Heart right ventricle (tissue), 16 donors: ENCODE results near the gene CD28. TPM values are rescaled to one million over a fixed set of nuclear protein-coding genes. Genes with fewer than 3 reads are reported as not detected.

Experiments used
- ATAC-seq, 8 donors: fragments of 200-7000 bp; cut with Tn5 transposase; one replicate each; pipeline ENCODE4 v1.9.1; 2020; ENCODE audit warnings: mild to moderate bottlenecking in 8 of 8, moderate library complexity in 8 of 8, moderate number of reproducible peaks in 1 of 8
- DNase-seq, 2 donors: peaks; one replicate each; pipeline ENCODE4 v3.0.0-alpha.2; 2020
- H3K27ac ChIP-seq, 10 donors: fragments of 200-600 bp; sonication (generic) in 2 of 10; one replicate each; pipeline versions ENCODE4 v1.5.0 to v1.8.0; 2020 to 2022; ENCODE audit warnings: mild to moderate bottlenecking in 3 of 10
- H3K27me3 ChIP-seq, 7 donors: fragments of 200-600 bp; one replicate each; pipeline ENCODE4 v1.8.0; 2021 to 2022; ENCODE audit warnings: mild to moderate bottlenecking in 2 of 7
- H3K36me3 ChIP-seq, 9 donors: fragments of 200-600 bp; sonication (generic) in 1 of 9; one replicate each; pipeline versions ENCODE4 v1.5.0 to v1.8.0; 2020 to 2022; ENCODE audit warnings: mild to moderate bottlenecking in 2 of 9
- H3K4me1 ChIP-seq, 9 donors: fragments of 200-600 bp; sonication (generic) in 1 of 9; one replicate each; pipeline versions ENCODE4 v1.5.0 to v1.8.0; 2020 to 2022; ENCODE audit warnings: mild to moderate bottlenecking in 4 of 9
- H3K4me3 ChIP-seq, 10 donors: fragments of 200-600 bp; sonication (generic) in 2 of 10; one replicate each; pipeline versions ENCODE4 v1.5.0 to v1.8.0; 2020 to 2022; ENCODE audit warnings: mild to moderate bottlenecking in 7 of 10, moderate library complexity in 2 of 10
- H3K9me3 ChIP-seq, 11 donors: fragments of 200-600 bp in 10 of 11; sonication (generic) in 2 of 11; one replicate each; pipeline versions ENCODE4 v1.5.0 to v1.8.0; 2013 to 2022; ENCODE audit warnings: mild to moderate bottlenecking in 2 of 11, control low read depth in 1 of 11, moderate library complexity in 1 of 11
- CTCF ChIP-seq, 9 donors: fragments of 200-600 bp; sonication (generic) in 2 of 9; IDR thresholded peaks; one replicate each; pipeline versions ENCODE4 v1.5.0 to v1.8.0; 2021 to 2022; ENCODE audit warnings: antibody characterized with exemption in 9 of 9, mild to moderate bottlenecking in 5 of 9, moderate library complexity in 1 of 9
- WGBS, 2 donors: extraction: QIAGEN DNeasy Blood & Tissue Kit; methylation state at CpG; one replicate each; pipeline ENCODE4 v1.1.7; 2013; ENCODE audit warnings: inconsistent platforms in 1 of 2; 5-methylcytosine and 5-hydroxymethylcytosine counted together
- intact Hi-C, 10 donors: fragments of 100-400 bp; cut with DNase I; formaldehyde crosslinking; loops; one replicate each; pipeline versions ENCODE4 v1.11.1 to v1.14.2; 2022
- polyA plus RNA-seq, 2 donors: library from polyadenylated mRNA; stranded (reverse); fragments of 200-250 nt; gene quantifications; one replicate each; pipeline ENCODE4 v1.2.3, GENCODE V29; 2013
- total RNA-seq, 10 donors: library from RNA; stranded (reverse); fragmentation: NEBNext Ultra II Directional in 3 of 10; extraction: Animal tissue kit (Norgen Biotek cat#: 25700) in 3 of 10; gene quantifications; one replicate each; pipeline versions ENCODE4 v1.2.1 to v1.2.4, GENCODE V29; 2021 to 2023
- donor health status: Arrhythmogenic right ventricular cardiomyopathy.
- donor health status: ischemic (EF 13 %, LVEDD 7.1; RV severe dilation, severe dysfunction).
- donor health status: healthy with polysubstance abuse.
- donor health status: DM: no; HTN: yes; CAD: no.
- donor health status: DM: no; HTN: no; CAD: no.
- donor health status: ischemic (EF 25% LVEDD 6.9; RV normal size, moderate dysfunction).
- donor health status: ischemic (EF 25% LVEDD 5.7; RV mildly dilated, moderate dysfunction).
- donor health status: healthy.
- donor health status: DM: yes; HTN: yes; CAD: no.
- donor health status: Ischemic cardiomyopathy.
- donor health status: ischemic (EF 35%, LVEDD 5.7; RV mildly dilated, moderate dysfunction).
- donor health status: nonischemic (EF 11% LVEDD 7.7; RV severe dilation, severe dysfunction).
- donor health status: DM: yes; HTN: yes; CAD: no.
- donor health status: PGD.
- donor health status: ischemic (EF 29% LVEDD 5.4; RV normal size, mild dysfunction).
- donor health status: nonischemic (EF 23%, LVEDD 6.1; RV moderate dilation, normal function).

The CD28 gene
- total and polyA plus RNA-seq, 12 donors = 0.10 to 5.3 (median 0.69) TPM

- no peak for DNase-seq
- H3K4me1 ChIP-seq = peaks cover 34 to 67% (median 64%) of the 10 kb centered on the region in 9 donors
- no peaks in the 10 kb centered on the region for H3K9me3 ChIP-seq
- H3K36me3 ChIP-seq = no peaks in the 10 kb centered on the region
- H3K27me3 ChIP-seq = no peaks in the 10 kb centered on the region
- peak in 1 of 8 donors; percentile 9 for ATAC-seq
- 55 to 72% methylated on average over 2 of the region's 2 CpGs for WGBS, 2 donors
- intact Hi-C loops = loop anchor here in 3 of 10 donors (5.0 to 10.0 kb wide), 2 partner anchors 103 to 145 kb away; partner anchors contain the start of gene RAPH1 (in 1 of the 3)
- TF ChIP-seq CTCF (IDR thresholded peaks at IDR 0.05) = no peak
- peak overlapping the region; percentile 78 to 91 (median 86) for H3K27ac ChIP-seq
- no peak overlapping the region for H3K4me3 ChIP-seq
Measured at GRCh38 chr2:203681978-203682377, 24.5 kb upstream of the CD28 start.

- Histone ChIP-seq H3K9me3 (no peaks in the 10 kb centered on the region), H3K4me1 (peaks cover 34 to 74% (median 69%) of the 10 kb centered on the region in 9 donors), H3K27me3 (no peaks in the 10 kb centered on the region), H3K27ac (peak overlapping the region; percentile 83 to 91 (median 86)), H3K4me3 (no peak overlapping the region), H3K36me3 (no peaks in the 10 kb centered on the region)
- 17 to 31% methylated on average over 4 of the region's 4 CpGs for WGBS, 2 donors
- DNase-seq (peak in 1 of 2 donors; percentile 80), ATAC-seq (peak; percentile 39 to 73 (median 62))
- intact Hi-C loops = loop anchor here in 3 of 10 donors (5.0 to 10.0 kb wide), 2 partner anchors 102 to 145 kb away; partner anchors contain the start of gene RAPH1 (in 1 of the 3)
- no peak for TF ChIP-seq CTCF (IDR thresholded peaks at IDR 0.05)
Measured at GRCh38 chr2:203682688-203683130, 23.7 kb upstream of the CD28 start.

- H3K4me3 ChIP-seq = no peak overlapping the region
- no peaks in the 10 kb centered on the region for H3K36me3 ChIP-seq
- ATAC-seq (no peak), DNase-seq (no peak)
- 63 to 76% methylated on average over 4 of the region's 4 CpGs for WGBS, 2 donors
- no peaks in the 10 kb centered on the region for H3K9me3 ChIP-seq
- peak overlapping the region; percentile 82 to 91 (median 86) for H3K27ac ChIP-seq
- H3K4me1 ChIP-seq = peaks cover 40 to 81% (median 73%) of the 10 kb centered on the region in 9 donors
- TF ChIP-seq CTCF (IDR thresholded peaks at IDR 0.05) = no peak
- intact Hi-C loops = loop anchor here in 3 of 10 donors (5.0 to 10.0 kb wide), 2 partner anchors 101 to 146 kb away; partner anchors contain the start of gene RAPH1 (in 1 of the 3)
- H3K27me3 ChIP-seq = no peaks in the 10 kb centered on the region
Measured at GRCh38 chr2:203683421-203683820, 23.0 kb upstream of the CD28 start.

GRCh38 chr2:203683932-203684556 is 22.4 kb upstream of the CD28 start:
- TF ChIP-seq CTCF (IDR thresholded peaks at IDR 0.05) = no peak
- peak in 6 of 8 donors; percentile 3 to 60 (median 12) for ATAC-seq
- Histone ChIP-seq H3K27ac (peak overlapping the region; percentile 82 to 91 (median 86)), H3K4me3 (no peak overlapping the region), H3K36me3 (no peaks in the 10 kb centered on the region), H3K27me3 (no peaks in the 10 kb centered on the region), H3K9me3 (no peaks in the 10 kb centered on the region), H3K4me1 (peaks cover 43 to 87% (median 79%) of the 10 kb centered on the region in 9 donors)
- no peak for DNase-seq
- intact Hi-C loops = loop anchor here in 3 of 10 donors (5.0 to 10.0 kb wide), 2 partner anchors 101 to 147 kb away; partner anchors contain the start of gene RAPH1 (in 1 of the 3)
- 88 to 90% methylated on average over 1 of the region's 1 CpG for WGBS, 2 donors
